Loucy (cell line): ENCODE measurements around the gene RNF166.

Experiments used
- CTCF ChIP-seq: fragments of 200-600 bp; sonication (generic); conservative IDR thresholded peaks from 2 replicates; pipeline ENCODE4 v1.5.1; 2014; ENCODE audit warnings: mild to moderate bottlenecking, antibody characterized with exemption, low read length
- EZH2phosphoT487 ChIP-seq: fragments of 200-600 bp; IDR thresholded peaks from 2 replicates; pipeline ENCODE4 v1.6.1; 2018; ENCODE audit warnings: antibody characterized with exemption, mild to moderate bottlenecking, moderate library complexity, borderline replicate concordance

GRCh38 chr16:88652762-88653063 lies 53.5 kb downstream of the RNF166 start:
- TF ChIP-seq CTCF (no peak), EZH2phosphoT487 (no peak)
